ENCODE measurements around the gene KLHL18. TPM values are rescaled to one million over a fixed set of nuclear protein-coding genes. Genes with fewer than 3 reads are reported as not detected.

Gene KLHL18
- total and polyA plus RNA-seq, 3 donors from 2014 or later = 17.6 to 26.2 (median 24.7) TPM

DNA sequence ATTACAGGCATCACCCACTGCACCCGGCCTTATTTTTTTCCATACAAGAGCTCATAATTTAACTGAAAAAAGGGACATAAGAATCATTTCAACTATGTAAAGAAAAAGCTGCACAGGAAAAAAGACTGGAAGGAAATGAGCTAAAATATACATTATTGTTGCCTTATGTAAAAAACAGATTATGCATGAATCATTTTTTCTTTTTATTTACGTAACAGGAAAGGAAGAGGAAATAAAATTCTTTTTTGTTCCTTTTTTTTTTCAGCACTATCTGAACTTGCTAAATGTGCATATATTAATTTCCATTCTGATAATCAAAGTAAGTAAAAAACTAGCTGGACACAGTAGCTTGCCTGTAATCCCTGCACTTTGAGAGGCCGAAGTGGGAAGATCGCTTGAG is 12.2 kb upstream of the KLHL18 start:
- no peaks in the 10 kb centered on the region for H3K27me3 ChIP-seq
- H3K9me3 ChIP-seq = no peaks in the 10 kb centered on the region
- no peak overlapping the region for H3K27ac ChIP-seq
- no peaks in the 10 kb centered on the region for H3K4me1 ChIP-seq
- H3K4me3 ChIP-seq = no peak overlapping the region
- DNase-seq = no peak
- TF ChIP-seq POLR2A (IDR thresholded peaks at IDR 0.05) = no peak
- TF ChIP-seq, protein P1, sequence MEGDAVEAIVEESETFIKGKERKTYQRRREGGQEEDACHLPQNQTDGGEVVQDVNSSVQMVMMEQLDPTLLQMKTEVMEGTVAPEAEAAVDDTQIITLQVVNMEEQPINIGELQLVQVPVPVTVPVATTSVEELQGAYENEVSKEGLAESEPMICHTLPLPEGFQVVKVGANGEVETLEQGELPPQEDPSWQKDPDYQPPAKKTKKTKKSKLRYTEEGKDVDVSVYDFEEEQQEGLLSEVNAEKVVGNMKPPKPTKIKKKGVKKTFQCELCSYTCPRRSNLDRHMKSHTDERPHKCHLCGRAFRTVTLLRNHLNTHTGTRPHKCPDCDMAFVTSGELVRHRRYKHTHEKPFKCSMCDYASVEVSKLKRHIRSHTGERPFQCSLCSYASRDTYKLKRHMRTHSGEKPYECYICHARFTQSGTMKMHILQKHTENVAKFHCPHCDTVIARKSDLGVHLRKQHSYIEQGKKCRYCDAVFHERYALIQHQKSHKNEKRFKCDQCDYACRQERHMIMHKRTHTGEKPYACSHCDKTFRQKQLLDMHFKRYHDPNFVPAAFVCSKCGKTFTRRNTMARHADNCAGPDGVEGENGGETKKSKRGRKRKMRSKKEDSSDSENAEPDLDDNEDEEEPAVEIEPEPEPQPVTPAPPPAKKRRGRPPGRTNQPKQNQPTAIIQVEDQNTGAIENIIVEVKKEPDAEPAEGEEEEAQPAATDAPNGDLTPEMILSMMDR (IDR thresholded peaks at IDR 0.05) = no peak
- H3K36me3 ChIP-seq (ENCODE audit: low read depth, missing control alignments) = no peaks in the 10 kb centered on the region
- WGBS, 2 donors = 93 to 97% methylated on average over 4 of the region's 4 CpGs
- intact Hi-C loops (cut with DNase I; ENCODE audit: low total_unique reads) = no loop called here

DNA sequence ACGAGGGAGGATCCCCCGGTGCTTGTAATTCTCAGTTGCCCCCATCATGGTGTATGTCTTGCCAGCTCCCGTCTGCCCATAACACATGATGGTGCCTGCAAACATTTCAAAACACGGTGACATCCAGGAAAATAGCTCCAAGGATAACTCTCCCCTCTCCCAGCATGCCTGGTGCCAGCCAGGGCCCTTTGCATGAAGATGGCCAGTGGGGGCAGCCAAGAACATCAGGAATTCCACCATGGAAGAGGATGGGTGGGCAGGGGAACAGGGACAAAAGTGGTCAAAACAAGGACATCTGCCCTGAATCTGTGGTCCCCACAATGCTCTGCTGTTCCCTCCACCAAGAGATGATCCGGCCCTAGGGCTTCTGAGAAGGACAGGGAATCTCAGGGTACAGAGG is 9.2 kb upstream of the KLHL18 start:
- H3K27me3 ChIP-seq = no peaks in the 10 kb centered on the region
- H3K9me3 ChIP-seq = no peaks in the 10 kb centered on the region
- whole genome bisulfite sequencing, 2 donors = 87 to 96% methylated on average over 5 of the region's 5 CpGs
- H3K4me3 ChIP-seq = no peak overlapping the region
- H3K27ac ChIP-seq = no peak overlapping the region
- H3K4me1 ChIP-seq = no peaks in the 10 kb centered on the region
- intact Hi-C loops (cut with DNase I; ENCODE audit: low total_unique reads) = no loop called here
- no peaks in the 10 kb centered on the region for H3K36me3 ChIP-seq (ENCODE audit: low read depth, missing control alignments)
- TF ChIP-seq, protein P1 (IDR thresholded peaks at IDR 0.05) = no peak
- TF ChIP-seq POLR2A (IDR thresholded peaks at IDR 0.05) = no peak
- DNase-seq = no peak

DNA sequence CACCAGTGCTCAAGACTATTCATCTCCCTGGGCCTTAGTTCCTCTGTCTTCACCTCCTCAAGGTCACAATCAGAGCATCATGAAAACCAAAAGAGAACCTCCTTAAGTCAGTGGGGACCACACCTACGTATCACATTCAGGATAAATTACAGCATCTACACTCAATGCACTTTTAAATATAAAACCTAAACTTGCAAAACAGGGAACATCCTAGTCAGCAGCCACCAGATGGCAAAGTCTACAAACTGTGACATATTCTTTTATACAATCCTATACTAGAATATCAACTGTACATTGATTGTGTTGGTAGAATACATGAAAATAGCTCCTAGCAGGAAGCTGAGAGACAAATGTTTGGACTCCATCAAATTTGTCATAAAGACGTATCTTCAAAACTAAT is 8.1 kb upstream of the KLHL18 start:
- H3K4me1 ChIP-seq = no peaks in the 10 kb centered on the region
- intact Hi-C loops (cut with DNase I; ENCODE audit: low total_unique reads) = no loop called here
- TF ChIP-seq, protein P1 (IDR thresholded peaks at IDR 0.05) = no peak
- TF ChIP-seq POLR2A (IDR thresholded peaks at IDR 0.05) = no peak
- no peaks in the 10 kb centered on the region for H3K36me3 ChIP-seq (ENCODE audit: low read depth, missing control alignments)
- no peaks in the 10 kb centered on the region for H3K9me3 ChIP-seq
- H3K4me3 ChIP-seq = no peak overlapping the region
- DNase-seq = no peak
- no peak overlapping the region for H3K27ac ChIP-seq
- no peaks in the 10 kb centered on the region for H3K27me3 ChIP-seq
- WGBS, 2 donors = 87 to 88% methylated on average over 2 of the region's 2 CpGs

DNA sequence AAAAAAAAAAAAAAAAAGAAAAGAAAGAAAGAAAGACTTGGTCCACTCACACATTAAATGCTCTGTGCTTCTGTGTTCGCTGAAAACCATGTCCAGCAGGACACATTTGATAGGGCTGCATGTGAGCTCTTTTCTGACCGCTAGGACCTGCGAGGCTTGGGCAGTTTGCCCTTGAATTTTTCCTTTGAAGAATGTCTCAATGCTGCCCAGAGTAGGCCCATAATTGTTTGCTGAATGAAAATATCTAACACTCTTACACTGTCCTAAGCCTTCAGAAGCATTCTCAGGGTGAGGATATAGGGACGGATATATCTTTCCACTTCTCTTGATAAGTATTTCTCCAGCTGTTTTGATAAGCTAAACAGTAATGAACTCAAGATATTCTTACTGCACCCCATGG is 6.2 kb upstream of the KLHL18 start:
- intact Hi-C loops (cut with DNase I; ENCODE audit: low total_unique reads) = no loop called here
- TF ChIP-seq, protein P1 (IDR thresholded peaks at IDR 0.05) = no peak
- TF ChIP-seq POLR2A (IDR thresholded peaks at IDR 0.05) = no peak

DNA sequence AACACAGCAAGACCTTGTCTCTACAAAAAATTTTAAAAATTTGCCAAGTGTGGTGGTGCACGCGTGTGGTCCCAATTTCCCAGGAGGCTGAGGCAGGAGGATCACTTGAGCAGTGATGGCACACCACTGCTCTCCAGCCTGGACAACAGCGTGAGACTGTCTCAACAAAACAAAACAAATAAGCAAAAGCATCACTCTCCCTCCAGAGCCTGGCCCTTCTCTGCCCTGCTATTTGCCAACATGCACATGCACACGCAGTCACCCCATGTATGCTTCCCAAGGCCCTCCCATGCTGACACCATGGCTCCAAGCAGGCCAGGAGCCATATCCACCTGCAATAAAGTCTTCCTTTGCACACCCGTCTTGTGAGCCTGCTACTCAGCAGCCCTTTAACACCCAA is 2.2 kb upstream of the KLHL18 start:
- intact Hi-C loops (cut with DNase I; ENCODE audit: low total_unique reads) = no loop called here
- H3K27me3 ChIP-seq = no peaks in the 10 kb centered on the region
- no peak for DNase-seq
- no peaks in the 10 kb centered on the region for H3K9me3 ChIP-seq
- whole genome bisulfite sequencing, 2 donors = 92 to 93% methylated on average over 5 of the region's 5 CpGs
- TF ChIP-seq, protein P1 (IDR thresholded peaks at IDR 0.05) = no peak
- no peak for TF ChIP-seq POLR2A (IDR thresholded peaks at IDR 0.05)
- peaks cover 17% of the 10 kb centered on the region for H3K4me1 ChIP-seq
- no peak overlapping the region for H3K4me3 ChIP-seq
- H3K27ac ChIP-seq = no peak overlapping the region
- H3K36me3 ChIP-seq (ENCODE audit: low read depth, missing control alignments) = no peaks in the 10 kb centered on the region

More for the DNA sequence above, 6.2 kb upstream of the KLHL18 start:
- Histone ChIP-seq H3K36me3 (ENCODE audit: low read depth, missing control alignments) (no peaks in the 10 kb centered on the region), H3K4me1 (peaks cover 6% of the 10 kb centered on the region), H3K9me3 (no peaks in the 10 kb centered on the region), H3K27ac (no peak overlapping the region), H3K27me3 (no peaks in the 10 kb centered on the region), H3K4me3 (no peak overlapping the region)
- no peak for DNase-seq
- WGBS, 2 donors = 71 to 82% methylated on average over 4 of the region's 4 CpGs
